Activated T-cell treated with anti-CD3 and anti-CD28 coated beads for 4 hours (primary cell): ENCODE measurements around the gene AFAP1.
A peak's percentile ranks its signal among the peaks of the same experiment; 100 is the strongest.

Experiments
- DNase-seq: peaks from one replicate; pipeline ENCODE4 v3.0.0-alpha.2; 2020

Gene AFAP1

GRCh38 chr4:7817877-7818398 lies 121.7 kb downstream of the AFAP1 start:
- DNase-seq = no peak

GRCh38 chr4:7816771-7817170 lies 122.9 kb downstream of the AFAP1 start:
- DNase-seq = no peak

- no peak for DNase-seq
Measured at GRCh38 chr4:7815981-7816380, 123.7 kb downstream of the AFAP1 start.

- DNase-seq = no peak
Measured at GRCh38 chr4:7815562-7815961, 124.1 kb downstream of the AFAP1 start.

- no peak for DNase-seq
Measured at GRCh38 chr4:7814451-7814850, 125.2 kb downstream of the AFAP1 start.

GRCh38 chr4:7813674-7814073 lies 126.0 kb downstream of the AFAP1 start:
- DNase-seq = no peak

- DNase-seq = no peak
Measured at GRCh38 chr4:7812921-7813320, 126.7 kb downstream of the AFAP1 start.

GRCh38 chr4:7812231-7812857 lies 127.3 kb downstream of the AFAP1 start:
- no peak for DNase-seq

- no peak for DNase-seq
Measured at GRCh38 chr4:7811536-7812191, 128.0 kb downstream of the AFAP1 start.

GRCh38 chr4:7810783-7811535 lies 128.7 kb downstream of the AFAP1 start:
- DNase-seq = no peak

GRCh38 chr4:7808752-7809151 lies 130.9 kb downstream of the AFAP1 start:
- no peak for DNase-seq

- no peak for DNase-seq
Measured at GRCh38 chr4:7808181-7808580, 131.5 kb downstream of the AFAP1 start.

GRCh38 chr4:7807351-7807921 lies 132.2 kb downstream of the AFAP1 start:
- DNase-seq = no peak

GRCh38 chr4:7806338-7807090 lies 133.1 kb downstream of the AFAP1 start:
- no peak for DNase-seq

GRCh38 chr4:7805533-7806337 lies 133.9 kb downstream of the AFAP1 start:
- DNase-seq = no peak

- DNase-seq = no peak
Measured at GRCh38 chr4:7804756-7805385, 134.8 kb downstream of the AFAP1 start.

- peak; percentile 80 for DNase-seq
Measured at GRCh38 chr4:7803992-7804755, 135.5 kb downstream of the AFAP1 start.

GRCh38 chr4:7803371-7803770 lies 136.3 kb downstream of the AFAP1 start:
- DNase-seq = no peak

GRCh38 chr4:7802093-7802726 lies 137.5 kb downstream of the AFAP1 start:
- DNase-seq = peak; percentile 73

- no peak for DNase-seq
Measured at GRCh38 chr4:7801641-7802040, 138.0 kb downstream of the AFAP1 start.
